Spleen (tissue), 11 donors: ENCODE results near the gene SLC26A11. TPM values are rescaled to one million over a fixed set of nuclear protein-coding genes. Genes with fewer than 3 reads are reported as not detected.

Source experiments
- DNase-seq: peaks from one replicate; pipeline ENCODE4 v3.0.0-alpha.2; 2020
- H3K27ac ChIP-seq, 8 donors: fragments of 200-600 bp; sonication (generic) in 7 of 8; 1 replicate in 4 of 8; 2 replicates in 4 of 8; pipeline versions ENCODE4 v1.5.0 to v1.8.0; 2016 to 2021; ENCODE audit warnings: inconsistent platforms in 4 of 8, mild to moderate bottlenecking in 4 of 8, moderate library complexity in 1 of 8
- H3K27me3 ChIP-seq, 7 donors: fragments of 200-600 bp; sonication (generic) in 6 of 7; replicated peaks in 1 of 7; 1 replicate in 4 of 7; 2 replicates in 3 of 7; pipeline versions ENCODE4 v1.5.0 to v1.8.0; 2016 to 2021; ENCODE audit warnings: inconsistent platforms in 3 of 7, mild to moderate bottlenecking in 1 of 7
- H3K36me3 ChIP-seq, 6 donors: fragments of 200-600 bp; sonication (generic) in 5 of 6; 1 replicate in 4 of 6; 2 replicates in 2 of 6; pipeline versions ENCODE4 v1.5.0 to v1.8.0; 2016 to 2021; ENCODE audit warnings: inconsistent platforms in 2 of 6
- H3K4me1 ChIP-seq, 6 donors: fragments of 200-600 bp; sonication (generic) in 5 of 6; 1 replicate in 3 of 6; 2 replicates in 3 of 6; pipeline versions ENCODE4 v1.5.0 to v1.8.0; 2016 to 2021; ENCODE audit warnings: inconsistent platforms in 3 of 6
- H3K4me3 ChIP-seq, 8 donors: fragments of 200-600 bp; sonication (generic) in 7 of 8; 1 replicate in 4 of 8; 2 replicates in 4 of 8; pipeline versions ENCODE4 v1.5.0 to v1.8.0; 2016 to 2021; ENCODE audit warnings: inconsistent platforms in 4 of 8, mild to moderate bottlenecking in 4 of 8, moderate library complexity in 2 of 8
- H3K9me3 ChIP-seq, 8 donors: fragments of 200-600 bp; sonication (generic) in 7 of 8; 1 replicate in 4 of 8; 2 replicates in 4 of 8; pipeline versions ENCODE4 v1.5.0 to v1.8.0; 2016 to 2021; ENCODE audit warnings: inconsistent platforms in 4 of 8
- POLR2A ChIP-seq, 3 donors: fragments of 450-650 bp; IDR thresholded peaks; one replicate each; pipeline ENCODE4 v1.5.1; 2017; ENCODE audit warnings: antibody characterized with exemption in 3 of 3, mild to moderate bottlenecking in 1 of 3
- POLR2AphosphoS5 ChIP-seq, 3 donors: sonication (generic); formaldehyde crosslinking; IDR thresholded peaks; one replicate each; pipeline ENCODE4 v1.5.1; 2017; ENCODE audit warnings: antibody characterized with exemption in 3 of 3
- WGBS, 5 donors: extraction: QIAGEN DNeasy Blood & Tissue Kit in 3 of 5; methylation state at CpG; one replicate each; pipeline versions ENCODE4 v1.1.5 to v1.1.7; 2013 to 2018; 5-methylcytosine and 5-hydroxymethylcytosine counted together
- intact Hi-C: fragments of 100-400 bp; cut with DNase I; formaldehyde crosslinking; loops from one replicate; pipeline ENCODE4 v1.15.0; 2023; ENCODE audit warnings: low total_unique reads
- polyA plus RNA-seq, 3 donors: library from polyadenylated mRNA; stranded (reverse); fragments of 200-250 nt; gene quantifications; one replicate each; pipeline ENCODE4 v1.2.1, GENCODE V29; 2013
- total RNA-seq, 7 donors: library from RNA; depleted of rRNA in 3 of 7; stranded (reverse); fragments of >200 nt in 3 of 7; fragmentation: NEBNext Ultra II Directional in 4 of 7; extraction: Animal tissue kit (Norgen Biotek cat#: 25700) in 4 of 7; gene quantifications; one replicate each; pipeline versions ENCODE4 v1.1.0 to v1.2.1, GENCODE V29; 2016 to 2021
- TF ChIP-seq, protein P1 (sequence below), 11 experiments: fragments of 200-600 bp in 7 of 11; fragments of 450-650 bp in 4 of 11; sonication (generic) in 4 of 11; IDR thresholded peaks in 8 of 11; conservative IDR thresholded peaks in 3 of 11; 1 replicate in 7 of 11; 2 replicates in 4 of 11; pipeline versions ENCODE4 v1.4.0 to v1.8.0; 2016 to 2021; ENCODE audit warnings: antibody characterized with exemption in 11 of 11, inconsistent platforms in 4 of 11, mild to moderate bottlenecking in 1 of 11
- donor health status: healthy with polysubstance abuse.
- donor health status: DM: no; HTN: no; CAD: no; lungs with moderate emphysema.
- donor health status: DM: no; HTN: no; CAD: no.
- donor health status: Bipolar disorder and iron deficiency.
- donor health status: healthy.
- donor health status: DM: no; HTN: no; CAD: no.
- donor health status: DM: yes; HTN: yes; CAD: no.

Gene SLC26A11
- total and polyA plus RNA-seq, 10 donors = 6.8 to 39.7 (median 30.5) TPM

DNA sequence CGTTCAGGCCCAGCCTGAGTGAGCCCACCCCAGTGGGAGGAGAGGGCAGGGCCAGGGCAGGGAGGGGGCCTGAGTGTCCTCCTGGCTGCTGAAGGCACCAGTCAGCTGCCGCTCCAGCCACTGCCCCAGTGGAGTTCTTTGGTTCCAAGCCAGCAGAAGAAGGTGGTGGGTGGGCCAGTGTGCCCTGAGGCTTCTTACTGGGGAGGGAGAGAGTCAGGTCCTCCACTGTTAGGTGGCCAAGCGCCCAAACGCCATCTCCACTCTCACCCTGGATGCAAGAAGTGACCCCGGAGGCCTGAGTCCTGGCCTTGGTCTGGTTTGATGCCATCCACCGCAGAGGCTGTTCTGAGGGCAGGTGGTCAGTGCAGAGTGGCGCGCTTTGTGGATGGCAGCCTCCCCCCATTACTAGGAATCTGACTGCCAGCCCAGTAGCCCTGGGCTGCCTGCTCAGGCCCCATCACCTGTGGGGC, 42.6 kb downstream of the SLC26A11 start:
- WGBS, 5 donors = 75 to 81% (median 79%) methylated on average over 5 to 8 of the region's 8 CpGs; no CpG with 5 or more reads in 1 of the 5 donors
- no peak for TF ChIP-seq POLR2AphosphoS5 (IDR thresholded peaks at IDR 0.05)
- no peak for TF ChIP-seq POLR2A (IDR thresholded peaks at IDR 0.05)
- TF ChIP-seq, protein P1, sequence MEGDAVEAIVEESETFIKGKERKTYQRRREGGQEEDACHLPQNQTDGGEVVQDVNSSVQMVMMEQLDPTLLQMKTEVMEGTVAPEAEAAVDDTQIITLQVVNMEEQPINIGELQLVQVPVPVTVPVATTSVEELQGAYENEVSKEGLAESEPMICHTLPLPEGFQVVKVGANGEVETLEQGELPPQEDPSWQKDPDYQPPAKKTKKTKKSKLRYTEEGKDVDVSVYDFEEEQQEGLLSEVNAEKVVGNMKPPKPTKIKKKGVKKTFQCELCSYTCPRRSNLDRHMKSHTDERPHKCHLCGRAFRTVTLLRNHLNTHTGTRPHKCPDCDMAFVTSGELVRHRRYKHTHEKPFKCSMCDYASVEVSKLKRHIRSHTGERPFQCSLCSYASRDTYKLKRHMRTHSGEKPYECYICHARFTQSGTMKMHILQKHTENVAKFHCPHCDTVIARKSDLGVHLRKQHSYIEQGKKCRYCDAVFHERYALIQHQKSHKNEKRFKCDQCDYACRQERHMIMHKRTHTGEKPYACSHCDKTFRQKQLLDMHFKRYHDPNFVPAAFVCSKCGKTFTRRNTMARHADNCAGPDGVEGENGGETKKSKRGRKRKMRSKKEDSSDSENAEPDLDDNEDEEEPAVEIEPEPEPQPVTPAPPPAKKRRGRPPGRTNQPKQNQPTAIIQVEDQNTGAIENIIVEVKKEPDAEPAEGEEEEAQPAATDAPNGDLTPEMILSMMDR (IDR thresholded peaks at IDR 0.05 in 8 of 11, conservative IDR thresholded peaks at IDR 0.05 in 3 of 11) = no peak
- H3K27me3 ChIP-seq = no peaks in the 10 kb centered on the region
- DNase-seq = no peak
- H3K27ac ChIP-seq = peak overlapping the region; percentile 49 to 100 (median 99)
- intact Hi-C loops = no loop called here
- peaks cover 32 to 90% (median 82%) of the 10 kb centered on the region in 6 donors for H3K4me1 ChIP-seq
- H3K36me3 ChIP-seq = peaks cover 0 to 36% (median 12%) of the 10 kb centered on the region in 6 donors
- H3K9me3 ChIP-seq = no peaks in the 10 kb centered on the region
- H3K4me3 ChIP-seq = peak overlapping the region in 7 of 8 donors; percentile 75 to 95 (median 89)

DNA sequence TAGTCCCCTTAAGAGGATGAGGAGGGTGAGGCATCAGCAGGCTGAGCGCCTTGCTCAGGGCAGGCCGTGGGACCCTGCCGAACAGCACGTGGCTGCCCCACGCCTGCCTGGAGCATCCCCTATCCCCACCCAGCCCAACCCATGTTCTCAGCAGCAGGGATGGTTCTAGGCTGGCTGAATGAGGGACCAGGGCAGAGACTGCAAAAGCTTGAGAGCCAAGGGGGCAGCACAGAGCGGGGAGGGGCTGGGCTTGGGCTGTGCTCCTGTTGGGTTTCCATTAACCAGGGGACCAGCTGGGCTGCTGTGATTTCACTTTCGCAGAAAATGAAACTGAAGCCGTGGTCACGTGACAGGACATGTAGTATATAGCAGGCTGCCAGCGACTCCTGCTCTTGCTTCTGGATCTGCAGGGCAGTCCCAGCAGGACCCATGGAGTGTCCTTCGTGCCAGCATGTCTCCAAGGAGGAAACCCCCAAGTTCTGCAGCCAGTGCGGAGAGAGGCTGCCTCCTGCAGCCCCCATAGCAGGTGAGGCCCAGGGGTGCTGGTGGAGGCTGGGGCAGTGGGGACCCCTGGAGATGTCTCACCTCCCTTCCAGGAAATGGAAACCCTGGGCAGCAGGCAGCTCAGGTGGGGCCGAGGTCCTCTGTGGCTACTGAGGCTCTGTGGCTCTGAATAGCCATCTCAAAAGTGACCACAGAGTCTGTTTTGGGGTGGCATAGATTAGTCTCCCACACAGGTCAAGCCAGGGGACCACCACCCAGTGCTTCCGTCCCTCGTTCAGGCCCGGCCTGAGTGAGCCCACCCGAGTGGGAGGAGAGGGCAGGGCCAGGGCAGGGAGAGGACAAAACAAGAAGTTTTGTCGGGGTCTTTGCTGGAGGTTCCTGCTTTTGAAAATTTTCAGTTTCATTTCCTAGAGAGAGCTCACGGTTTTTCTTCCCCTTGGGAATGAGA, 43.3 kb downstream of the SLC26A11 start:
- Histone ChIP-seq H3K36me3 (peaks cover 0 to 43% (median 18%) of the 10 kb centered on the region in 6 donors), H3K27me3 (no peaks in the 10 kb centered on the region), H3K27ac (peak overlapping the region; percentile 49 to 100 (median 99)), H3K4me1 (peaks cover 32 to 91% (median 82%) of the 10 kb centered on the region in 6 donors), H3K9me3 (no peaks in the 10 kb centered on the region), H3K4me3 (peak overlapping the region; percentile 69 to 95 (median 86))
- TF ChIP-seq POLR2A (IDR thresholded peaks at IDR 0.05) = peak in 2 of 3 donors; percentile 4 to 72
- peak; percentile 84 to 97 (median 91) for TF ChIP-seq POLR2AphosphoS5 (IDR thresholded peaks at IDR 0.05)
- TF ChIP-seq, protein P1 (IDR thresholded peaks at IDR 0.05 in 8 of 11, conservative IDR thresholded peaks at IDR 0.05 in 3 of 11) = peak in 2 of 11 experiments; percentile 8 to 24
- intact Hi-C loops = no loop called here
- DNase-seq = peak; percentile 94
- 4 to 12% (median 11%) methylated on average over 7 to 19 of the region's 19 CpGs for WGBS, 5 donors

DNA sequence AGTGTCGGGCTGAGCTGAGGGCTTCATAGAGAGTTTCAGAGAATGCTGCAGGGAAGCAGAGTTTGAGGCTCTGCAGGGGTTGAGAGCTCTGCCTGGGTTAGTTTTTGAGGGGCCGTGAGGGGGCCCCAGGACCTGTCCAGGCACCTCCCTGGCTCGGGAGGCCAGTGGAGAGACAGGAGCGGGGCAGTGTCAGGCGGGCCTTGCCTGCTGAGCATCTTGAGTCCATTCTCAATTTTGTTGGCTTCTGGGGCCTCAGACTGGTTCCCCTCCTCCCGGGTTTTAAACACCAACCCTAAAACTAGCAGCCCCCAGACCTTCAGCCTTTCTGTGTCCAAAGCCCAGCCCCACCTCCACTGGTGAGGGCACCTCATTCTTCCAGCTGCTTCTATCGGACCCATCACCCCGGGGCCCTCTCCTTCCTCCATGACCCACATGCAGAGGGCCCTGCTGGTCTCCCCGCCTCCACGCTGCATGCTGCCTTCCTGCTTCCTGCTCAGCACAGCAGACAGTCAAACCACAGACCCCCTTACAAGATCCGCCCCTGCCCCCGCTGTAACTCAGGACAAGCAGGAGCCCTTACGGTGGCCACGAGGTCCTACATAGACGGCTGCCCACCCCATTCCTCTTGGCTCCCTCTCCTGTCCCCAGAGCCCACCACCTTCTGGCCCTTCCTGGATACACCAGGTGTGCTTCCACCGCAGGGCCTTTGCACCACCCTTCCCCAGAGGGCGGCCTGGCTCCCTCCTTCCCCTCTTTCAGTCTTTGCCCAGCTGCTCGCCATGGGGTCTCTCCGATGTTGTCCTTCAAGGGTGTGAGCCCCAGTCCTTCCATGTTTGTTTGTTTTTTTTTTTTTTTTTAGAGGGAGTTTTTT, 44.2 kb downstream of the SLC26A11 start:
- Histone ChIP-seq H3K27ac (peak overlapping the region; percentile 49 to 100 (median 99)), H3K27me3 (no peaks in the 10 kb centered on the region), H3K4me1 (peaks cover 32 to 91% (median 74%) of the 10 kb centered on the region in 6 donors), H3K9me3 (no peaks in the 10 kb centered on the region), H3K36me3 (peaks cover 3 to 52% (median 27%) of the 10 kb centered on the region in 6 donors), H3K4me3 (peak overlapping the region; percentile 69 to 95 (median 86))
- intact Hi-C loops = no loop called here
- WGBS, 5 donors = 18 to 35% (median 22%) methylated on average over 17 to 19 of the region's 19 CpGs
- peak; percentile 58 to 68 (median 62) for TF ChIP-seq POLR2AphosphoS5 (IDR thresholded peaks at IDR 0.05)
- TF ChIP-seq, protein P1 (IDR thresholded peaks at IDR 0.05 in 8 of 11, conservative IDR thresholded peaks at IDR 0.05 in 3 of 11) = no peak
- no peak for TF ChIP-seq POLR2A (IDR thresholded peaks at IDR 0.05)
- DNase-seq = peak; percentile 92
